OCI-M2 (cell line): ENCODE data around the gene CHRNA1.

Source experiments
- DNase-seq: peaks from one replicate; lab custom pipeline; 2025; ENCODE audit not compliant: unreplicated experiment; lab: John Stamatoyannopoulos, UW

The CHRNA1 gene

DNA sequence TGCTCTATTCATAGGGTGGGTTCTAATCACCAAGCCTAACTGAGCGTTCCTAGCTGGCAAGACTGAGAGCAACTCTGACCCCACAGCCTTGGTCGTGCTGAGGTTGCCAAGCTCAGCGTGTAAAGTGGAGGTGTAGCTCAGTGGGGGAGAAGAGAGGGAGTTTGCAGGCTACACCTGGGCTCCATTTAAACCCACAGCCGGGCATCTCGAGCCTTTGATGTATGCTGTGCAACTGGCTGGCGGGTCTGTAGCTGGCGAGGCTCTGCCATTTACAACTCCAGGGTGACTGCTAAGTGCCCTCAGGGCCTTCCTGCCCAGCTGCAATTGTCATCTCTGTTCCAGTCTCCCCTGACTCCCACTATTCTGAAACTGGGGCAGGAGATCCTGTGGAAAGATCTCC, 20.0 kb upstream of the CHRNA1 start:
- no peak for DNase-seq

- DNase-seq = no peak
These were observed 17.7 kb upstream of the CHRNA1 start for GRCh38 chr2:174781996-174782395.

GRCh38 chr2:174781298-174781697, 17.0 kb upstream of the CHRNA1 start:
- no peak for DNase-seq

GRCh38 chr2:174780856-174781255, 16.6 kb upstream of the CHRNA1 start:
- DNase-seq = no peak

GRCh38 chr2:174780191-174780840, 16.0 kb upstream of the CHRNA1 start:
- no peak for DNase-seq

DNA sequence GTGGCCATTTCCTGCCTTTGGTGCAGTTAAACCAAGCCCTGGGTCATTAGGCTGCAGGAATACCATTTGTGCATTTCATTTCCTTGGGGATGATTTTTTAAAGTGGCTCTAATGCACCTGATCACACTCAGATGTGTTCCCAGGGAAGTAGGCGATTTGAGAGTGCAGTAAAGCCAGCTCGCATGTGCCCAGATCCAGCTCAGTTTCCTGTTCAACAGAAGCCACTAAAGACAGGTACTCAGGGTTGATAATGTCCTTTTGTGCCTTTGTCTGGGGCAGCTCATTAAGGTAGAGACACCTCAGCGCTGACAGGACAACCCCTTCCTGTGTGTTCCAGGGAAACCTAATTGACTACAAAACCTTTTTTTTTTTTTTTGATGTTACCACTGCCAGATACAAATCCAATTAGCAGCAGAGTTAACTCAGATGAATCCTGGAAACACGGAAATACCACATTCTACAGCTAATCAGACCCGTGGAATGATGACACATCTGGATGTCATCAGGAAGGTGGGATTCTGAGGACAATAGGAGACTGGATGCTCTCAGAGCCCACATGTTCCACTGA, 15.2 kb upstream of the CHRNA1 start:
- DNase-seq = no peak

- DNase-seq = no peak
These were observed 14.1 kb upstream of the CHRNA1 start for GRCh38 chr2:174778085-174778981.

DNA sequence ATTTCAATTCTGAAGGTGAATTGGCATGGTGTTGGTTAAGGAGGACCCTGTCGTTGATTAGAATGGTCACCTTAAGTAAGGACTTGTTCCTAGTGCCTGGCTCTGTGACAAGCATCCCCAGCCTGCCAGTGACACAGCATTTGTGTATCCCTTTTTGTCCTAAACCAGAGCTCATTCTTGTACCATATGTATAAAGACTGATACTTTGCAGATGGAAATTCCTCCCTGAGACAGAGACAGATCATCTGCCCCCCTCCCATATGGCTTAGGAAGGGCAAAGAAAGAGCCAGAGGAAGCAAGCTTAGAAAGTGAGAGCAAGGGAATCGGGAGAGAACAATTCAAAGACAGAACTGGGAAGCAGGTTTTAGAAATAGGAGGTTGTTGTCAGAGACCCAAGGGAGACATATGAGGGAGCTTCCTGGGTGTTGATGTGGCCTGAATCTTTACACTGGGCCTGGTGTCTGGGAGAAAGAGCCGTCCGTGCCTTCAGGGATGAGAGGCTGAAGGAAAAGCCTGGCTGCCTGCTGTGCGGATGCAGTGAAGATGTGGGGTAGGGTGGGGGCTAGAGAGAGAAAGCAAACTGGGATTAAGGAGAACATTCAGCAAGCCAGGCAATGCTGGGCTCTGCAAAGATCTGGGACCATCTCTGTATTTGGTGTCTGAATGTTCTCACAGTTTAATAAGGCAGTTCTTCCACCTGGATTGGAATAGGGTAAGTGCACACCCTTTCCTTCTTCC, 13.2 kb upstream of the CHRNA1 start:
- no peak for DNase-seq

DNA sequence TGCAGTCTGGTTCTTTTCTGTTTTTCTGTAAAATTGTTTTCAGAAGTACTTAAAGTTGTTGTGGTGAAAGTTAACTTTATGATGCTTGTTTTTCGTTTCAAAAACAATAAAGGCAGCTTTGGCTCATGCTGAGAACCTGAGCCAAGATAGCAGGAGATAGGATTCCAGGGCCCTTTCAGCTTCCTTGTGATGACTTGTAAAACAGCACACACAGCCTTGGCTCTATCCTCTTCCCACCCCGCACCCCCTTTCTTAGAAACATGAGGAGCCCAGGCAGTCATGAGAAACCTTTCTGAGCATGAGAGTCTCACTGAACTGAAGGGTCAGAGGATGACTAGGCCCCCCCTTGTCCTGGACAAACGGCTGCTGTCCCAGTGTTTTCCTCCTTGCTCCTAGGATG, 12.4 kb upstream of the CHRNA1 start:
- DNase-seq = no peak

GRCh38 chr2:174776223-174776622, 12.0 kb upstream of the CHRNA1 start:
- DNase-seq = no peak

- no peak for DNase-seq
These were observed 11.3 kb upstream of the CHRNA1 start for GRCh38 chr2:174775571-174775980.

DNA sequence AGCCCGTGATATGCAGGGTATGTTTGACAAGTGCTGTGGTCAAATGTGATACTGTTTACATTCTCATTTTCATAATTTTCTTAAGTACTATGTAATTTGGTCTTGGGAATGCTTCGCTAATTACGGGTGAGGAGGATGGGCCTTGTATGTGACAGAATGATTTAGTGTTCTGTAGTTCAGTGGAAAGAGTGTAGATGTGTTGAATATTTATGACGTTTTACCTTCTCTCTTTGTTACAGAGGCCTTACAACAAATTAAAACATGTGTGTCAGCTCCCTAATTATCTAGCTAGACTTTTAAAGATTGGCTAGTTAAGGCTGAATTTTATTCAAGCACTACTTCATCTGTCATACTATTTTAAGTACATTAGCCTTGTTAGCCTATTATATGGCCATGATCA, 10.6 kb upstream of the CHRNA1 start:
- DNase-seq = no peak

DNA sequence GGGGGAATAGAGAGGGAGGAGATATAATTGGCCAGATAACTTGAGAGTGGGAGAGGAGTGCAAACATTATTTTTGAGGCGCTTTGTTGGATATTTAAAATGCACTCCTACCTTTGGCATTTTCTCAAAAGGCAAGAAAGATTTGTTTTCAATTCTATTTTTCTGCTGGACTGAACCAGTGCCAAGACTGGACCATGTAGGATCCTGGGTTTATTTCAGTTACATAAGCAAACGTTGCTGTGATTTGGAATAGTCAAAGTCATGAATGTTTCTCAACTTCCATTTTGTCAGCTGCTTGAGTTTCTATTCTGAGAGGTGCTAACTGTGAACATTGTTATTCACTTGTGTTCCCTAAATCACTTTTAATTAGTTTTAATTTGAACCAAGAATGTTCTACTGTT, 8.9 kb upstream of the CHRNA1 start:
- DNase-seq = no peak

DNA sequence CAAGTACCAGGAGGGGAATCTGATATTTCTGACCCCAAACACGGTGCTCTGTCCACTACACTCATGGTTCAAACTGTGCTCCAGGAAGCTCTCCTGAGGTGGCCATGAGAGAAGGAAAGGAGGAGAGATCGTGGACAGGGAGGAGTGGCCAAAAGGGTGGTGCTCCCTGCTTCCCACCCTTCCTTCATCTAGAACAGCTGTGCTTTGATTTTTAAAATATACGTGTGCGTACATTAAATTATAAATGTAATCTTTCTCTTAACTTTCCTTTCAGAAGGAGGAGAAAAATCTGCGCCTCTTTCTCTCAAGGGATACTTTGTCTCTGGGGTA, 8.2 kb upstream of the CHRNA1 start:
- no peak for DNase-seq

DNA sequence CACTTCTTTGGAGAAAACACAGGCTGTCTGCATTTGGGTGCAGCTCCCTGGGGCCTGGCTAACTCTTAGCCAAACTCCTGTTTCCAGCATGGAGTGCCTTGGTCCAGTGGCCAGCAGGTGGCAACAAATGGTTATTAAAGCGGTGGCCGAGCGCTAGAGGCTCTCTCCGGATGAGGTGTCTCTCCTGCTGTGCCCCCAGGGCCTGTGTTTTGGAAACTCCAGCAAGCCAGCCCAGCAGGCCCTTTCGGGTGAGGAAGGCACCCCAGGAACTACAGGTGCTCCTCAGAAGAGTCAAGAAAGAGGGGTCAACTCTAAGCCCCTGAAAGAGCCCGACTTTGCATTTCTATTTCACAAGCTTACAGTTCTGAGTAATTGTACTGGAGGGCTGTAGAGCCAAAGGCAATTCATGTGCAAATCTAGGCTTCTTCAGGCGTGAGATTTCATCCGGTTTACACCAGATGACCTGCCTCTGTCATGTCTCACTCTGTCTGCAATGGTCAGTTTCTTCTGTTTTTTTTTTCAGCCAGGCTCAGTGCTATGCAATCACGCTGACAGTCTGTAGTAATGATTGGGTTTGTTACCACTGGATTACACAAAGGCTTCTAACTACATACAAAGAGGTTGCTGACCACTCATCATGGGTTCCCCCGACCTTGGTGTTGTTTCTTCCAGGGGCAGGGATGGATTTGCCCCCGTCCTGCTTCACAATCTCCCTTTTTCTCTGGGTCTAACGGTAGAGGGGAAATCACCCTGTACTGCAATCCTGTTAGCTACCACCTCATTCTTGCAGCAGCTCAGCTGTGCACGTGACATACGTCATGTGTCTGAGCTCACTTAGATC, 7.6 kb upstream of the CHRNA1 start:
- DNase-seq = peak; percentile 5

DNA sequence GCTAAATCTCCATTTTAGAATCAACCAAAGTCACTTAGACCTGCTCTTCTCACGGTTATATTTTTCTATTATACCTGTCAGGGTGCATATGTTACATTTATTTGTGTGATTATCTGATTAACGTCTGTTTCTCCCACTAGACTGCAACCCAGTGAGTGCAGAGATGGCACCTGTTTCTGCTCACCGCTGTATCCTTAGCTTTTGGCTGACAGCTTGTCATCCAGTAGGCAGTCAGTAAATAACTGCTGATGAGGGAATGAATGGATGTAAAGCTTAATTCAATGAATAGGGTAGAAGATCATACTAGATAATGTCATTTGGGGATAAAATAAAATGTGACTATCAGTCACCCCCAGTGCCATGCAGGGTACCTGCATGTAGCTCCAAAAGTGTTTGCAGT, 6.9 kb upstream of the CHRNA1 start:
- no peak for DNase-seq

DNA sequence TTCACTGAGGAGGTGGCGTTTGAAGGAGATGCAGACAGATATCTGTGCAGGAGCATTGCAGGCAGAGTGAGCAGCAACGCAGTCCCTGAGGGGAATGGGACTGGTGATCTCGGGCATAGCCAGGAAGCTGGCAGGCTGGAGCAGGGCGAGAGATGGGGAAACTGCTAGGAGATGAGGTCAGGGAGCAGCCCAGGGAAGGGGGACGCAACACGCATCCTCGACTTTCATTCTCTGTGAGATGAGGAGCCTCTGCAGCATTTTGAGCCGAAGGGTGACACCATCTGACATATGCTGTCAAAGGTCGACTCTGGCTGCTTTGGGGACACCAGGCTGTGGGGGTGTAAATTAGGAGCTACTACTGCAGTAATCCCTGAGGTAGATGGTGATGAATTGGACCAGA, 4.3 kb upstream of the CHRNA1 start:
- no peak for DNase-seq

- no peak for DNase-seq
These were observed 2.0 kb upstream of the CHRNA1 start for GRCh38 chr2:174766271-174766670.

DNA sequence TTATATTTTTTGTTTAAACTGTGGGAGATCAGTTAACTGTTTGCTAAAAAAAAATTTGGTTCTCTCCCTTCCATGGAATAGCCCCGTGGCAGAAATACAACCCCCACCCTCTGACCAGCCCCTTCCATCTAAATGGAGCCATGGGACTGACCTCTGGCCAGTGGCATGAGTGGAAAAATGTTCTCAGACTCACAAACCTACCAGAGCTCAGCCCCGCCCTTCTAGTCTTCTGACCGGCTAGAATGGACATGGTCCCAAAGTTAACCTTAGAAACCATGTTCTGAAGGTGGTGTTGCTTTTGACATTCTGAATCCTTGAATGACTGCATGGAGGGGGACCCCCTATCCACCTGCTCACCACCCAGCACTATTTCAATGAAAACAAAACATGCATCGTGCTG, 1.3 kb upstream of the CHRNA1 start:
- DNase-seq = no peak

GRCh38 chr2:174763780-174764179, 492 bp downstream of the CHRNA1 start:
- no peak for DNase-seq

DNA sequence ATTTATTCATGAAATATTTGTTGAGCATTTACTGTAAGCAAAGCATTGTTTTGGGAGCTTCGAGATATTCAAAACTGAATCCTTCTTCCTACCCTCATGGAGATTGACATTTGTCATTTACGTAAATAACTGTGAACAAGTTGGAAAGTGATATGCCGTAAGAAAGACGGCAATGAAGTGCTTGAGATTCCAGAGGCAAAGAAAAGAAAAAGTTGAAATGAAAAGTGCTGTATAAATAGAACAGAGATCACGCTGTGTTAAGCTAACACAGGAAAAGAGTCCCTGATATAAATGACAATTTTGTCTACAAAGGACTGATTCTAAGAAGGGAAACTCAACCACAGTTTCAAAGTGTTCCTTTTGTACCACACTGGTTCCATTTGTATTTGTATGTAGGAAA, 1.8 kb downstream of the CHRNA1 start:
- DNase-seq = no peak
